Stomach (tissue), 9 donors: ENCODE measurements around the gene TASOR. TPM values are rescaled to one million over a fixed set of nuclear protein-coding genes. Genes with fewer than 3 reads are reported as not detected.
"Not testable (repeated sequence)": the region's sequence is repeated elsewhere in the genome, so short reads cannot be mapped to it uniquely, and the experiment has no call there.

Source experiments
- DNase-seq, 2 donors: peaks; one replicate each; pipeline versions ENCODE4 v3.0.0 to v3.0.0-alpha.2; 2013 to 2019
- H3K27ac ChIP-seq, 5 donors: fragments of 200-600 bp in 4 of 5; sonication (generic) in 4 of 5; one replicate each; pipeline ENCODE4 v1.5.1; 2013 to 2019; ENCODE audit warnings: mild to moderate bottlenecking in 1 of 5, moderate library complexity in 1 of 5
- H3K27me3 ChIP-seq, 3 donors: fragments of 200-600 bp; sonication (generic); one replicate each; pipeline ENCODE4 v1.5.1; 2017 to 2019; ENCODE audit warnings: mixed run types in 1 of 3
- H3K36me3 ChIP-seq, 4 donors: fragments of 200-600 bp; sonication (generic); 1 replicate in 3 of 4; 2 replicates in 1 of 4; pipeline ENCODE4 v1.5.1; 2016 to 2019
- H3K4me1 ChIP-seq, 4 donors: fragments of 200-600 bp; sonication (generic); one replicate each; pipeline ENCODE4 v1.5.1; 2016 to 2019
- H3K4me3 ChIP-seq, 4 donors: fragments of 200-600 bp; sonication (generic) in 3 of 4; one replicate each; pipeline ENCODE4 v1.5.1; 2016 to 2019; ENCODE audit warnings: mild to moderate bottlenecking in 1 of 4
- H3K9me3 ChIP-seq, 4 donors: fragments of 200-600 bp; sonication (generic); one replicate each; pipeline ENCODE4 v1.5.1; 2016 to 2019
- CTCF ChIP-seq, 7 experiments: fragments of 450-650 bp in 4 of 7; fragments of 200-600 bp in 3 of 7; sonication (generic) in 3 of 7; IDR thresholded peaks; one replicate each; pipeline ENCODE4 v1.5.1; 2016 to 2019; ENCODE audit warnings: antibody characterized with exemption in 7 of 7, control low read depth in 2 of 7, mild to moderate bottlenecking in 1 of 7
- EP300 ChIP-seq: sonication (generic); formaldehyde crosslinking; IDR thresholded peaks from one replicate; pipeline ENCODE4 v1.6.1; 2017; ENCODE audit warnings: antibody characterized with exemption
- POLR2A ChIP-seq, 4 donors: fragments of 450-650 bp; IDR thresholded peaks; one replicate each; pipeline ENCODE4 v1.6.1; 2016; ENCODE audit warnings: antibody characterized with exemption in 4 of 4, control low read depth in 2 of 4, mild to moderate bottlenecking in 1 of 4, moderate library complexity in 1 of 4
- POLR2AphosphoS5 ChIP-seq, 3 donors: sonication (generic); formaldehyde crosslinking; IDR thresholded peaks; one replicate each; pipeline ENCODE4 v1.6.1; 2016; ENCODE audit warnings: antibody characterized with exemption in 3 of 3
- WGBS, 5 donors: extraction: QIAGEN DNeasy Blood & Tissue Kit in 3 of 5; methylation state at CpG; one replicate each; pipeline versions ENCODE4 v1.1.5 to v1.1.7; 2013 to 2018; 5-methylcytosine and 5-hydroxymethylcytosine counted together
- intact Hi-C: fragments of 100-400 bp; cut with DNase I; formaldehyde crosslinking; loops from one replicate; pipeline ENCODE4 v1.15.1; 2023; ENCODE audit warnings: low total_unique reads
- polyA plus RNA-seq, 3 donors: library from polyadenylated mRNA; stranded (reverse); fragments of 200-250 nt; gene quantifications; one replicate each; pipeline ENCODE4 v1.2.3, GENCODE V29; 2013
- total RNA-seq, 5 donors: library from RNA; depleted of rRNA; stranded (reverse); fragments of >200 nt; gene quantifications; one replicate each; pipeline versions ENCODE4 v1.1.0 to v1.2.3, GENCODE V29; 2014 to 2016
- donor health status: healthy with polysubstance abuse.
- donor health status: Bipolar disorder and iron deficiency.
- donor health status: healthy.

Gene TASOR
- total and polyA plus RNA-seq, 8 donors, result 13.0 to 223 (median 38.0) TPM

- intact Hi-C loops, result no loop called here
- no peak for DNase-seq
- Histone ChIP-seq H3K27ac (peak overlapping the region in 1 of 5 donors; percentile 7), H3K4me3 (no peak overlapping the region), H3K4me1 (peaks cover 0 to 14% (median 1%) of the 10 kb centered on the region in 4 donors), H3K9me3 (no peaks in the 10 kb centered on the region), H3K27me3 (no peaks in the 10 kb centered on the region), H3K36me3 (no peaks in the 10 kb centered on the region)
- TF ChIP-seq EP300 (no peak), POLR2A (IDR thresholded peaks at IDR 0.05) (no peak), CTCF (IDR thresholded peaks at IDR 0.05) (no peak), POLR2AphosphoS5 (IDR thresholded peaks at IDR 0.05) (no peak)
- WGBS, 5 donors, result 52 to 76% (median 76%) methylated on average over 3 of the region's 3 CpGs
These were observed 10.7 kb upstream of the TASOR start for GRCh38 chr3:56693750-56694149.

GRCh38 chr3:56692520-56693433, 9.7 kb upstream of the TASOR start:
- WGBS, 5 donors, result 66 to 78% (median 73%) methylated on average over 15 of the region's 15 CpGs
- H3K27me3 ChIP-seq, intact Hi-C loops, H3K9me3 ChIP-seq, H3K4me3 ChIP-seq, H3K36me3 ChIP-seq: not testable (repeated sequence)
- Histone ChIP-seq H3K27ac (peak overlapping the region in 1 of 5 donors; percentile 7), H3K4me1 (peaks cover 0 to 14% (median 1%) of the 10 kb centered on the region in 4 donors)
- peak in 1 of 3 donors; percentile 15 for TF ChIP-seq POLR2AphosphoS5 (IDR thresholded peaks at IDR 0.05)
- peak in 1 of 2 donors; percentile 40 for DNase-seq

- peaks cover 0 to 14% (median 1%) of the 10 kb centered on the region in 4 donors for H3K4me1 ChIP-seq
- intact Hi-C loops, DNase-seq, H3K4me3 ChIP-seq, H3K27me3 ChIP-seq, H3K27ac ChIP-seq, H3K9me3 ChIP-seq, H3K36me3 ChIP-seq: not testable (repeated sequence)
- 95 to 99% (median 96%) methylated on average over 13 to 20 of the region's 21 CpGs; no CpG with 5 or more reads in 1 of the 5 donors for WGBS, 5 donors
These were observed 8.9 kb upstream of the TASOR start for GRCh38 chr3:56692001-56692365.

GRCh38 chr3:56691165-56692000, 8.3 kb upstream of the TASOR start:
- DNase-seq, result no peak
- H3K27ac ChIP-seq, result no peak overlapping the region
- peaks cover 0 to 14% (median 1%) of the 10 kb centered on the region in 4 donors for H3K4me1 ChIP-seq
- H3K36me3 ChIP-seq, result no peaks in the 10 kb centered on the region
- 88 to 97% (median 97%) methylated on average over 4 to 19 of the region's 19 CpGs for WGBS, 5 donors
- no peaks in the 10 kb centered on the region for H3K9me3 ChIP-seq
- TF ChIP-seq POLR2A (IDR thresholded peaks at IDR 0.05) (no peak), POLR2AphosphoS5 (IDR thresholded peaks at IDR 0.05) (no peak), EP300 (no peak), CTCF (IDR thresholded peaks at IDR 0.05) (no peak)
- no peak overlapping the region for H3K4me3 ChIP-seq
- H3K27me3 ChIP-seq, result no peaks in the 10 kb centered on the region
- intact Hi-C loops, result no loop called here

- Histone ChIP-seq H3K4me1 (peaks cover 0 to 4% (median 1%) of the 10 kb centered on the region in 4 donors), H3K27me3 (no peaks in the 10 kb centered on the region), H3K9me3 (no peaks in the 10 kb centered on the region), H3K27ac (no peak overlapping the region), H3K36me3 (no peaks in the 10 kb centered on the region), H3K4me3 (no peak overlapping the region)
- no peak for TF ChIP-seq POLR2AphosphoS5 (IDR thresholded peaks at IDR 0.05)
- no peak for TF ChIP-seq POLR2A (IDR thresholded peaks at IDR 0.05)
- TF ChIP-seq EP300, result no peak
- no peak for TF ChIP-seq CTCF (IDR thresholded peaks at IDR 0.05)
- DNase-seq, result no peak
- intact Hi-C loops, result no loop called here
- 90 to 100% (median 100%) methylated on average over 1 of the region's 1 CpG for WGBS, 5 donors
These were observed 6.2 kb upstream of the TASOR start for GRCh38 chr3:56689303-56689702.
